ENCODE data around the gene PRRT3. TPM values are rescaled to one million over a fixed set of nuclear protein-coding genes. Genes with fewer than 3 reads are reported as not detected.

The PRRT3 gene
- total RNA-seq, 2 experiments from 2014 or later = 7.8 to 8.2 TPM

GRCh38 chr3:9965200-9965875 lies 13.1 kb upstream of the PRRT3 start:
- no peak for DNase-seq
- H3K36me3 Mint-ChIP-seq = peaks cover 28% of the 10 kb centered on the region
- ChIA-PET POLR2A (interaction anchor here (0.6 to 0.7 kb wide), 2 partner anchors 125 to 588 kb away, joined by 3 read pairs; no protein-coding TSS in a partner anchor), CTCF (interaction anchor here (1.5 to 2.1 kb wide), 2 partner anchors 17 to 19 kb away, joined by 7 read pairs; no protein-coding TSS in a partner anchor)
- intact Hi-C loops (cut with micrococcal nuclease) = no loop called here
- no peak overlapping the region for H3K4me3 Mint-ChIP-seq
- H3K27ac Mint-ChIP-seq = no peak overlapping the region
- H3K27me3 Mint-ChIP-seq = no peaks in the 10 kb centered on the region
- H3K9me3 Mint-ChIP-seq = no peaks in the 10 kb centered on the region
- no peaks in the 10 kb centered on the region for H3K4me1 Mint-ChIP-seq (ENCODE audit: low read depth)

DNA sequence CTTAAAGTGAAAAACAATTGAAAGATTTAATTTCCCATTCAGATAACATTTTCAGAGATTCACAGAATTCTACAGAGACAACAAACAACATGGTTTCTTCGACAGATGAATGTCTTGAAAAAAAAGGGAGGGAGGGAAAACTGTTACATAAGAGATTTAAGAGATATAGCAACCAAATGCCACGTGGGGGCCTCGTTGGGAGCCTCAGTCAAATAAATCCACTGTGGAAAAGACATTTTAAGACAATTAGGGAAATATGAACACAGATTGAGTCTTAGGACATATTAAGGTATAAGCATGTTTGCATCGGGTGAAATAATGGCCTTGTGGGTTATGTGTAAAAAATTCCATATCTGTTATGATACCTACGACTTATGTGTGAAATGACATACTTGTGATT lies 5.0 kb upstream of the PRRT3 start:
- DNase-seq = no peak
- H3K4me1 Mint-ChIP-seq (ENCODE audit: low read depth) = no peaks in the 10 kb centered on the region
- ChIA-PET POLR2A (no interaction called here), CTCF (interaction anchor here (3.0 kb wide), 1 partner anchor 11 kb away, joined by 9 read pairs; no protein-coding TSS in a partner anchor)
- H3K4me3 Mint-ChIP-seq = no peak overlapping the region
- H3K9me3 Mint-ChIP-seq = no peaks in the 10 kb centered on the region
- intact Hi-C loops (cut with micrococcal nuclease) = no loop called here
- H3K27ac Mint-ChIP-seq = no peak overlapping the region
- H3K27me3 Mint-ChIP-seq = no peaks in the 10 kb centered on the region
- no peaks in the 10 kb centered on the region for H3K36me3 Mint-ChIP-seq

- DNase-seq = no peak
- Mint-ChIP-seq H3K27ac (no peak overlapping the region), H3K4me1 (ENCODE audit: low read depth) (peaks cover 9% of the 10 kb centered on the region), H3K36me3 (no peaks in the 10 kb centered on the region), H3K9me3 (no peaks in the 10 kb centered on the region), H3K27me3 (no peaks in the 10 kb centered on the region), H3K4me3 (no peak overlapping the region)
- ChIA-PET POLR2A (no interaction called here), CTCF (interaction anchor here (3.0 kb wide), 1 partner anchor 9 kb away, joined by 9 read pairs; no protein-coding TSS in a partner anchor)
- intact Hi-C loops (cut with micrococcal nuclease) = no loop called here
Observed at GRCh38 chr3:9955611-9956352, 3.6 kb upstream of the PRRT3 start.

DNA sequence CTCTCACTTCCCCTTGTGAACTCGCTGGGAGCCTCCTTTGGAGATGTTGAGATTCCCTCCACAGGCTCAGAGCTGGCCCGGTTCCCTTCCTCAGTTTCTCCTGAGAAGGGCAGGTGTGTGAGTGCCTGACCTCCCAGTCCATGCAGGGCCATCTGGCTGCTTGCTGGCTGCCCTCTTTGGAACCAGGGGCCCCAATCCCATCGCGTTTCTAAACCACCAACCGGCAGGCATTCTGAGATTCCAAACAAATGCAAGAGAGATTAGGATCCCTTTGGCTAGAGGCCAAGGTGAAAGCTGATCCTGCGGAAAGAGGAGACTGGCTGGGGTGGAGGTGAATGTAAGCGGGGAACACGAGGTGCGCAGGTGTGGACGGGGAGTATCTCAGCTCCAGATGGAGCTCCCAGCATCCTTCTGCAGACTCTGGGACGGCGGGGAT lies 2.9 kb upstream of the PRRT3 start:
- H3K4me3 Mint-ChIP-seq = no peak overlapping the region
- ChIA-PET CTCF (interaction anchor here (1.4 to 3.0 kb wide), 2 partner anchors 8 to 309 kb away, joined by 4 to 9 read pairs; no protein-coding TSS in a partner anchor), POLR2A (interaction anchor here (1.1 kb wide), 1 partner anchor 9 kb away, joined by 3 read pairs; no protein-coding TSS in a partner anchor)
- intact Hi-C loops (cut with micrococcal nuclease) = no loop called here
- H3K27ac Mint-ChIP-seq = no peak overlapping the region
- no peak for DNase-seq
- no peaks in the 10 kb centered on the region for H3K27me3 Mint-ChIP-seq
- no peaks in the 10 kb centered on the region for H3K36me3 Mint-ChIP-seq
- no peaks in the 10 kb centered on the region for H3K9me3 Mint-ChIP-seq
- H3K4me1 Mint-ChIP-seq (ENCODE audit: low read depth) = peaks cover 14% of the 10 kb centered on the region

GRCh38 chr3:9951598-9951961 lies 628 bp downstream of the PRRT3 start:
- Mint-ChIP-seq H3K9me3 (no peaks in the 10 kb centered on the region), H3K36me3 (no peaks in the 10 kb centered on the region), H3K27ac (peak overlapping the region; percentile 73), H3K4me1 (ENCODE audit: low read depth) (peaks cover 14% of the 10 kb centered on the region), H3K27me3 (no peaks in the 10 kb centered on the region), H3K4me3 (peak overlapping the region; percentile 86)
- DNase-seq = peak; percentile 30
- POLR2A ChIA-PET = interaction anchor here (1.1 to 2.3 kb wide), 5 partner anchors 9 to 36 kb away, joined by 3 to 9 read pairs (median 4); no protein-coding TSS in a partner anchor
- CTCF ChIA-PET = interaction anchor here (1.3 to 3.7 kb wide), 3 partner anchors 19 to 143 kb away, joined by 3 to 25 read pairs (median 4); partner anchors contain the start of gene CRELD1
- intact Hi-C loops (cut with micrococcal nuclease) = loop anchor here (1.0 kb wide), 1 partner anchor 18 kb away; the partner anchor contains the start of gene CRELD1

GRCh38 chr3:9951126-9951525 lies 1.1 kb downstream of the PRRT3 start:
- intact Hi-C loops (cut with micrococcal nuclease) = loop anchor here (1.0 kb wide), 1 partner anchor 18 kb away; the partner anchor contains the start of gene CRELD1
- peaks cover 14% of the 10 kb centered on the region for H3K4me1 Mint-ChIP-seq (ENCODE audit: low read depth)
- H3K27me3 Mint-ChIP-seq = no peaks in the 10 kb centered on the region
- peak overlapping the region; percentile 73 for H3K27ac Mint-ChIP-seq
- no peaks in the 10 kb centered on the region for H3K9me3 Mint-ChIP-seq
- H3K4me3 Mint-ChIP-seq = peak overlapping the region; percentile 86
- POLR2A ChIA-PET = interaction anchor here (1.1 to 2.3 kb wide), 3 partner anchors 10 to 60 kb away, joined by 3 to 9 read pairs (median 4); partner anchors contain the start of gene JAGN1
- no peaks in the 10 kb centered on the region for H3K36me3 Mint-ChIP-seq
- CTCF ChIA-PET = interaction anchor here (1.4 to 3.7 kb wide), 2 partner anchors 19 to 102 kb away, joined by 4 to 25 read pairs; partner anchors contain the start of gene CRELD1
- DNase-seq = peak; percentile 58

GRCh38 chr3:9949626-9950025 lies 2.6 kb downstream of the PRRT3 start:
- no peaks in the 10 kb centered on the region for H3K27me3 Mint-ChIP-seq
- H3K27ac Mint-ChIP-seq = no peak overlapping the region
- H3K4me3 Mint-ChIP-seq = no peak overlapping the region
- H3K9me3 Mint-ChIP-seq = no peaks in the 10 kb centered on the region
- intact Hi-C loops (cut with micrococcal nuclease) = no loop called here
- DNase-seq = no peak
- H3K36me3 Mint-ChIP-seq = peaks cover 4% of the 10 kb centered on the region
- H3K4me1 Mint-ChIP-seq (ENCODE audit: low read depth) = peaks cover 17% of the 10 kb centered on the region
- POLR2A ChIA-PET = no interaction called here
- CTCF ChIA-PET = interaction anchor here (0.7 to 1.0 kb wide), 2 partner anchors 14 to 17 kb away, joined by 3 read pairs; no protein-coding TSS in a partner anchor

GRCh38 chr3:9949115-9949514 lies 3.1 kb downstream of the PRRT3 start:
- Mint-ChIP-seq H3K9me3 (no peaks in the 10 kb centered on the region), H3K4me1 (ENCODE audit: low read depth) (peaks cover 17% of the 10 kb centered on the region), H3K27ac (no peak overlapping the region), H3K4me3 (no peak overlapping the region), H3K36me3 (peaks cover 4% of the 10 kb centered on the region), H3K27me3 (no peaks in the 10 kb centered on the region)
- DNase-seq = no peak
- intact Hi-C loops (cut with micrococcal nuclease) = no loop called here
- ChIA-PET CTCF (interaction anchor here (0.7 to 3.5 kb wide), 3 partner anchors 16 to 373 kb away, joined by 3 to 73 read pairs (median 5); partner anchors contain the start of gene CRELD1), POLR2A (no interaction called here)

- H3K4me3 Mint-ChIP-seq = no peak overlapping the region
- H3K36me3 Mint-ChIP-seq = peaks cover 4% of the 10 kb centered on the region
- H3K27me3 Mint-ChIP-seq = no peaks in the 10 kb centered on the region
- H3K27ac Mint-ChIP-seq = no peak overlapping the region
- no peak for DNase-seq
- intact Hi-C loops (cut with micrococcal nuclease) = no loop called here
- CTCF ChIA-PET = interaction anchor here (0.6 to 3.5 kb wide), 3 partner anchors 16 to 374 kb away, joined by 3 to 73 read pairs (median 5); partner anchors contain the start of gene CRELD1
- peaks cover 17% of the 10 kb centered on the region for H3K4me1 Mint-ChIP-seq (ENCODE audit: low read depth)
- H3K9me3 Mint-ChIP-seq = no peaks in the 10 kb centered on the region
- POLR2A ChIA-PET = no interaction called here
Observed at GRCh38 chr3:9948586-9948985, 3.6 kb downstream of the PRRT3 start.

GRCh38 chr3:9947025-9947995 lies 4.9 kb downstream of the PRRT3 start:
- no peak overlapping the region for H3K4me3 Mint-ChIP-seq
- H3K27ac Mint-ChIP-seq = no peak overlapping the region
- H3K36me3 Mint-ChIP-seq = peaks cover 4% of the 10 kb centered on the region
- ChIA-PET CTCF (interaction anchor here (0.5 to 3.5 kb wide), 17 partner anchors 9 to 444 kb away, joined by 3 to 73 read pairs (median 5); partner anchors contain the start of genes ARPC4, CRELD1, SEC13 and TADA3), POLR2A (interaction anchor here (1.3 to 3.2 kb wide), 3 partner anchors 7 to 167 kb away, joined by 3 to 33 read pairs (median 3); partner anchors contain the start of gene CRELD1)
- H3K9me3 Mint-ChIP-seq = no peaks in the 10 kb centered on the region
- no peaks in the 10 kb centered on the region for H3K27me3 Mint-ChIP-seq
- peaks cover 17% of the 10 kb centered on the region for H3K4me1 Mint-ChIP-seq (ENCODE audit: low read depth)
- DNase-seq = no peak
- intact Hi-C loops (cut with micrococcal nuclease) = no loop called here

All from activated CD4-positive, alpha-beta memory T cell treated with anti-CD3 and anti-CD28 coated beads for 36 hours (primary cell).